Activated CD4-positive, alpha-beta memory T cell treated with anti-CD3 and anti-CD28 coated beads for 36 hours (primary cell): ENCODE measurements around the gene PAPPA2. TPM values are rescaled to one million over a fixed set of nuclear protein-coding genes. Genes with fewer than 3 reads are reported as not detected.

Experiments
- CTCF ChIA-PET: fragments of 350-600 bp; sonication (Branson Sonifier 250); formaldehyde crosslinking; loops from one replicate; lab custom pipeline; 2021; ENCODE audit warnings: antibody characterized with exemption, inconsistent platforms; lab: Charles Lee
- POLR2A ChIA-PET: fragments of 350-600 bp; sonication (Branson Sonifier 250); formaldehyde crosslinking; loops from one replicate; lab custom pipeline; 2021; ENCODE audit warnings: antibody characterized with exemption; lab: Charles Lee
- DNase-seq: peaks from one replicate; pipeline ENCODE4 v3.0.0-alpha.2; 2020
- H3K27ac Mint-ChIP-seq: one replicate; pipeline ENCODE4 v1.8.0; 2021; ENCODE audit warnings: mixed read lengths
- H3K27me3 Mint-ChIP-seq: one replicate; pipeline ENCODE4 v1.8.0; 2021; ENCODE audit warnings: mixed read lengths
- H3K36me3 Mint-ChIP-seq: one replicate; pipeline ENCODE4 v1.8.0; 2021; ENCODE audit warnings: mixed read lengths
- H3K4me1 Mint-ChIP-seq: one replicate; pipeline ENCODE4 v1.8.0; 2021; ENCODE audit warnings: low read depth, mixed read lengths
- H3K4me3 Mint-ChIP-seq: one replicate; pipeline ENCODE4 v1.8.0; 2021; ENCODE audit warnings: mild to moderate bottlenecking, mixed read lengths
- H3K9me3 Mint-ChIP-seq: one replicate; pipeline ENCODE4 v1.8.0; 2021; ENCODE audit warnings: mixed read lengths
- intact Hi-C: fragments of 100-400 bp; cut with micrococcal nuclease; formaldehyde crosslinking; loops from one replicate; pipeline ENCODE4 v1.15.1; 2023
- total RNA-seq, 2 experiments: library from RNA; stranded (reverse); gene quantifications; one replicate each; pipeline ENCODE4 v1.2.3, GENCODE V29; 2021

PAPPA2 gene
- total RNA-seq, 2 experiments from 2014 or later: 0.44 to 0.64 TPM

- no peak for DNase-seq
- no peaks in the 10 kb centered on the region for H3K27me3 Mint-ChIP-seq
- intact Hi-C loops: no loop called here
- no peak overlapping the region for H3K4me3 Mint-ChIP-seq
- CTCF ChIA-PET: no interaction called here
- H3K27ac Mint-ChIP-seq: no peak overlapping the region
- POLR2A ChIA-PET: no interaction called here
- no peaks in the 10 kb centered on the region for H3K4me1 Mint-ChIP-seq
- no peaks in the 10 kb centered on the region for H3K36me3 Mint-ChIP-seq
- no peaks in the 10 kb centered on the region for H3K9me3 Mint-ChIP-seq
Measured at GRCh38 chr1:176770066-176770465, 307.1 kb downstream of the PAPPA2 start.

- Mint-ChIP-seq H3K27ac (no peak overlapping the region), H3K4me1 (no peaks in the 10 kb centered on the region), H3K36me3 (no peaks in the 10 kb centered on the region), H3K4me3 (no peak overlapping the region), H3K9me3 (no peaks in the 10 kb centered on the region), H3K27me3 (no peaks in the 10 kb centered on the region)
- intact Hi-C loops: no loop called here
- ChIA-PET CTCF (no interaction called here), POLR2A (no interaction called here)
- no peak for DNase-seq
Measured at GRCh38 chr1:176773038-176773437, 310.1 kb downstream of the PAPPA2 start.

GRCh38 chr1:176774224-176774623, 311.2 kb downstream of the PAPPA2 start:
- Mint-ChIP-seq H3K4me1 (no peaks in the 10 kb centered on the region), H3K36me3 (no peaks in the 10 kb centered on the region), H3K27me3 (no peaks in the 10 kb centered on the region), H3K4me3 (no peak overlapping the region), H3K9me3 (no peaks in the 10 kb centered on the region), H3K27ac (no peak overlapping the region)
- POLR2A ChIA-PET: no interaction called here
- intact Hi-C loops: no loop called here
- no peak for DNase-seq
- CTCF ChIA-PET: no interaction called here

GRCh38 chr1:176775378-176775777, 312.4 kb downstream of the PAPPA2 start:
- Mint-ChIP-seq H3K9me3 (no peaks in the 10 kb centered on the region), H3K27me3 (no peaks in the 10 kb centered on the region), H3K27ac (no peak overlapping the region), H3K4me1 (no peaks in the 10 kb centered on the region), H3K36me3 (no peaks in the 10 kb centered on the region), H3K4me3 (no peak overlapping the region)
- no peak for DNase-seq
- intact Hi-C loops: no loop called here
- ChIA-PET CTCF (no interaction called here), POLR2A (no interaction called here)

GRCh38 chr1:176775996-176776395, 313.0 kb downstream of the PAPPA2 start:
- intact Hi-C loops: no loop called here
- no peaks in the 10 kb centered on the region for H3K36me3 Mint-ChIP-seq
- H3K27me3 Mint-ChIP-seq: no peaks in the 10 kb centered on the region
- H3K4me3 Mint-ChIP-seq: no peak overlapping the region
- no peak for DNase-seq
- no peaks in the 10 kb centered on the region for H3K4me1 Mint-ChIP-seq
- ChIA-PET CTCF (no interaction called here), POLR2A (no interaction called here)
- H3K9me3 Mint-ChIP-seq: no peaks in the 10 kb centered on the region
- no peak overlapping the region for H3K27ac Mint-ChIP-seq

GRCh38 chr1:176778056-176778455, 315.1 kb downstream of the PAPPA2 start:
- no peaks in the 10 kb centered on the region for H3K27me3 Mint-ChIP-seq
- ChIA-PET POLR2A (no interaction called here), CTCF (no interaction called here)
- no peak overlapping the region for H3K4me3 Mint-ChIP-seq
- H3K27ac Mint-ChIP-seq: no peak overlapping the region
- intact Hi-C loops: no loop called here
- no peaks in the 10 kb centered on the region for H3K9me3 Mint-ChIP-seq
- H3K36me3 Mint-ChIP-seq: no peaks in the 10 kb centered on the region
- DNase-seq: no peak
- no peaks in the 10 kb centered on the region for H3K4me1 Mint-ChIP-seq

- H3K27me3 Mint-ChIP-seq: no peaks in the 10 kb centered on the region
- no peaks in the 10 kb centered on the region for H3K4me1 Mint-ChIP-seq
- H3K4me3 Mint-ChIP-seq: no peak overlapping the region
- ChIA-PET CTCF (no interaction called here), POLR2A (no interaction called here)
- intact Hi-C loops: no loop called here
- no peaks in the 10 kb centered on the region for H3K9me3 Mint-ChIP-seq
- no peaks in the 10 kb centered on the region for H3K36me3 Mint-ChIP-seq
- no peak overlapping the region for H3K27ac Mint-ChIP-seq
- DNase-seq: no peak
Measured at GRCh38 chr1:176779992-176780328, 317.0 kb downstream of the PAPPA2 start.

GRCh38 chr1:176783309-176783708, 320.3 kb downstream of the PAPPA2 start:
- Mint-ChIP-seq H3K4me1 (no peaks in the 10 kb centered on the region), H3K4me3 (no peak overlapping the region), H3K36me3 (no peaks in the 10 kb centered on the region), H3K27ac (no peak overlapping the region), H3K27me3 (no peaks in the 10 kb centered on the region), H3K9me3 (no peaks in the 10 kb centered on the region)
- CTCF ChIA-PET: no interaction called here
- intact Hi-C loops: no loop called here
- POLR2A ChIA-PET: no interaction called here
- DNase-seq: no peak

GRCh38 chr1:176785056-176785455, 322.1 kb downstream of the PAPPA2 start:
- intact Hi-C loops: no loop called here
- ChIA-PET CTCF (no interaction called here), POLR2A (no interaction called here)
- Mint-ChIP-seq H3K4me3 (no peak overlapping the region), H3K9me3 (peaks cover 3% of the 10 kb centered on the region), H3K36me3 (no peaks in the 10 kb centered on the region), H3K4me1 (no peaks in the 10 kb centered on the region), H3K27me3 (no peaks in the 10 kb centered on the region), H3K27ac (no peak overlapping the region)
- no peak for DNase-seq

- H3K4me3 Mint-ChIP-seq: no peak overlapping the region
- intact Hi-C loops: no loop called here
- no peak overlapping the region for H3K27ac Mint-ChIP-seq
- no peak for DNase-seq
- H3K36me3 Mint-ChIP-seq: no peaks in the 10 kb centered on the region
- ChIA-PET CTCF (no interaction called here), POLR2A (no interaction called here)
- peaks cover 3% of the 10 kb centered on the region for H3K9me3 Mint-ChIP-seq
- H3K27me3 Mint-ChIP-seq: no peaks in the 10 kb centered on the region
- H3K4me1 Mint-ChIP-seq: no peaks in the 10 kb centered on the region
Measured at GRCh38 chr1:176785791-176786190, 322.8 kb downstream of the PAPPA2 start.

- peaks cover 3% of the 10 kb centered on the region for H3K9me3 Mint-ChIP-seq
- no peak overlapping the region for H3K27ac Mint-ChIP-seq
- ChIA-PET CTCF (no interaction called here), POLR2A (no interaction called here)
- H3K4me1 Mint-ChIP-seq: no peaks in the 10 kb centered on the region
- no peaks in the 10 kb centered on the region for H3K36me3 Mint-ChIP-seq
- H3K4me3 Mint-ChIP-seq: no peak overlapping the region
- intact Hi-C loops: no loop called here
- no peak for DNase-seq
- H3K27me3 Mint-ChIP-seq: no peaks in the 10 kb centered on the region
Measured at GRCh38 chr1:176786274-176786673, 323.3 kb downstream of the PAPPA2 start.

- no peak for DNase-seq
- intact Hi-C loops: no loop called here
- Mint-ChIP-seq H3K36me3 (no peaks in the 10 kb centered on the region), H3K27me3 (no peaks in the 10 kb centered on the region), H3K4me3 (no peak overlapping the region), H3K4me1 (no peaks in the 10 kb centered on the region), H3K9me3 (peaks cover 3% of the 10 kb centered on the region), H3K27ac (no peak overlapping the region)
- CTCF ChIA-PET: no interaction called here
- POLR2A ChIA-PET: no interaction called here
Measured at GRCh38 chr1:176789571-176790090, 326.7 kb downstream of the PAPPA2 start.

- no peak for DNase-seq
- ChIA-PET CTCF (no interaction called here), POLR2A (no interaction called here)
- intact Hi-C loops: no loop called here
- H3K27ac Mint-ChIP-seq: no peak overlapping the region
- H3K27me3 Mint-ChIP-seq: no peaks in the 10 kb centered on the region
- no peaks in the 10 kb centered on the region for H3K4me1 Mint-ChIP-seq
- no peak overlapping the region for H3K4me3 Mint-ChIP-seq
- peaks cover 3% of the 10 kb centered on the region for H3K9me3 Mint-ChIP-seq
- H3K36me3 Mint-ChIP-seq: no peaks in the 10 kb centered on the region
Measured at GRCh38 chr1:176790786-176791185, 327.8 kb downstream of the PAPPA2 start.
